ENCODE data around the gene SAFB. TPM values are rescaled to one million over a fixed set of nuclear protein-coding genes. Genes with fewer than 3 reads are reported as not detected.

Gene SAFB
- total and polyA plus RNA-seq, 8 donors = 63.7 to 206 (median 165) TPM

- peak; percentile 97 to 100 (median 98) for DNase-seq
- ATAC-seq = peak; percentile 72
- H3K27me3 ChIP-seq = no peaks in the 10 kb centered on the region
- peaks cover 0 to 39% of the 10 kb centered on the region in 2 donors for H3K36me3 ChIP-seq
- intact Hi-C loops (cut with DNase I) = no loop called here
- TF ChIP-seq CTCF (IDR thresholded peaks at IDR 0.05) = peak; percentile 95 to 99
- peak within 1 kb of the TSS; percentile 49 to 60 for H3K4me3 ChIP-seq
- H3K4me1 ChIP-seq = peaks cover 10 to 44% of the 10 kb centered on the region in 2 donors
- H3K9me3 ChIP-seq = no peaks in the 10 kb centered on the region
- H3K27ac ChIP-seq = peak within 1 kb of the TSS; percentile 77 to 89
Observed at GRCh38 chr19:5690125-5690954, 67.5 kb downstream of the SAFB start, which contains the start of gene RPL36. Gene RPL36, plus strand, starts transcription at chr19:5690295. Its CDS starts 213 bp downstream, at chr19:5690508.

GRCh38 chr19:5690955-5691821, 68.3 kb downstream of the SAFB start:
- intact Hi-C loops (cut with DNase I) = no loop called here
- Histone ChIP-seq H3K27ac (peak overlapping the region; percentile 77 to 89), H3K4me3 (peak overlapping the region; percentile 49 to 60), H3K4me1 (peaks cover 10 to 42% of the 10 kb centered on the region in 2 donors), H3K36me3 (peaks cover 0 to 48% of the 10 kb centered on the region in 2 donors), H3K9me3 (no peaks in the 10 kb centered on the region), H3K27me3 (no peaks in the 10 kb centered on the region)
- ATAC-seq = no peak
- DNase-seq = peak in 2 of 4 donors; percentile 75 to 84
- TF ChIP-seq CTCF (IDR thresholded peaks at IDR 0.05) = no peak

GRCh38 chr19:5691822-5692722, 69.2 kb downstream of the SAFB start:
- TF ChIP-seq CTCF (IDR thresholded peaks at IDR 0.05) = no peak
- Histone ChIP-seq H3K27me3 (no peaks in the 10 kb centered on the region), H3K4me1 (peaks cover 10 to 38% of the 10 kb centered on the region in 2 donors), H3K9me3 (no peaks in the 10 kb centered on the region), H3K36me3 (peaks cover 0 to 57% of the 10 kb centered on the region in 2 donors), H3K27ac (peak overlapping the region; percentile 77 to 89), H3K4me3 (peak overlapping the region; percentile 49 to 60)
- ATAC-seq (no peak), DNase-seq (peak in 1 of 4 donors; percentile 80)
- intact Hi-C loops (cut with DNase I) = no loop called here

GRCh38 chr19:5692723-5693194, 69.9 kb downstream of the SAFB start:
- H3K36me3 ChIP-seq = peaks cover 0 to 61% of the 10 kb centered on the region in 2 donors
- DNase-seq (no peak), ATAC-seq (no peak)
- H3K9me3 ChIP-seq = no peaks in the 10 kb centered on the region
- intact Hi-C loops (cut with DNase I) = no loop called here
- no peak overlapping the region for H3K27ac ChIP-seq
- H3K27me3 ChIP-seq = no peaks in the 10 kb centered on the region
- TF ChIP-seq CTCF (IDR thresholded peaks at IDR 0.05) = no peak
- peaks cover 10 to 31% of the 10 kb centered on the region in 2 donors for H3K4me1 ChIP-seq
- no peak overlapping the region for H3K4me3 ChIP-seq
